GM11168 (cell line): Measurements from ENCODE around the gene CAMTA1.
"Not testable (repeated sequence)": the region's sequence is repeated elsewhere in the genome, so short reads cannot be mapped to it uniquely, and the experiment has no call there.

Experiments used
- in situ Hi-C: fragments of 300-500 bp; cut with MboI; formaldehyde crosslinking; loops from one replicate; pipeline ENCODE4 v1.12.0; 2022; ENCODE audit warnings: low sequenced_read_pairs; ENCODE audit not compliant: unreplicated experiment

The CAMTA1 gene

GRCh38 chr1:6915999-6916565 lies 130.8 kb downstream of the CAMTA1 start:
- in situ Hi-C loops, result no loop called here

GRCh38 chr1:6917067-6917466 lies 131.8 kb downstream of the CAMTA1 start:
- in situ Hi-C loops, result no loop called here

- in situ Hi-C loops, result no loop called here
Observed at GRCh38 chr1:6918186-6918924, 133.1 kb downstream of the CAMTA1 start.

- in situ Hi-C loops, result no loop called here
Observed at GRCh38 chr1:6918925-6919511, 133.8 kb downstream of the CAMTA1 start.

GRCh38 chr1:6921506-6921905 lies 136.3 kb downstream of the CAMTA1 start:
- in situ Hi-C loops, result not testable (repeated sequence)

GRCh38 chr1:6922096-6922931 lies 137.1 kb downstream of the CAMTA1 start:
- in situ Hi-C loops, result no loop called here

GRCh38 chr1:6923012-6923411 lies 137.8 kb downstream of the CAMTA1 start:
- in situ Hi-C loops, result no loop called here

GRCh38 chr1:6923416-6923815 lies 138.2 kb downstream of the CAMTA1 start:
- in situ Hi-C loops, result no loop called here

GRCh38 chr1:6923955-6924881 lies 139.0 kb downstream of the CAMTA1 start:
- in situ Hi-C loops, result no loop called here

GRCh38 chr1:6924891-6925290 lies 139.6 kb downstream of the CAMTA1 start:
- in situ Hi-C loops, result no loop called here

GRCh38 chr1:6927626-6928025 lies 142.4 kb downstream of the CAMTA1 start:
- in situ Hi-C loops, result no loop called here

GRCh38 chr1:6928106-6928885 lies 143.0 kb downstream of the CAMTA1 start:
- in situ Hi-C loops, result no loop called here

GRCh38 chr1:6930732-6931300 lies 145.6 kb downstream of the CAMTA1 start:
- in situ Hi-C loops, result no loop called here

GRCh38 chr1:6935361-6935883 lies 150.2 kb downstream of the CAMTA1 start:
- in situ Hi-C loops, result no loop called here

- in situ Hi-C loops, result no loop called here
Observed at GRCh38 chr1:6935911-6936690, 150.8 kb downstream of the CAMTA1 start.

GRCh38 chr1:6937048-6937447 lies 151.8 kb downstream of the CAMTA1 start:
- in situ Hi-C loops, result no loop called here

- in situ Hi-C loops, result no loop called here
Observed at GRCh38 chr1:6939363-6939762, 154.1 kb downstream of the CAMTA1 start.

- in situ Hi-C loops, result no loop called here
Observed at GRCh38 chr1:6941786-6942185, 156.5 kb downstream of the CAMTA1 start.
